Hematopoietic multipotent progenitor cell treated with erythropoietin and hydrocortisone succinate and interleukin-3 and kit ligand, for 15 days (in vitro differentiated cells): ENCODE data around the gene PGA5.
A peak's percentile ranks its signal among the peaks of the same experiment; 100 is the strongest.
"Not testable (repeated sequence)": the region's sequence is repeated elsewhere in the genome, so short reads cannot be mapped to it uniquely, and the experiment has no call there.

Source experiments
- DNase-seq: peaks from one replicate; pipeline ENCODE4 v3.0.0-alpha.2; 2015; ENCODE audit warnings: low spot score

The PGA5 gene

GRCh38 chr11:61226457-61227137, 14.4 kb upstream of the PGA5 start:
- DNase-seq, result not testable (repeated sequence)

- not testable (repeated sequence) for DNase-seq
Measured at GRCh38 chr11:61229458-61229857, 11.5 kb upstream of the PGA5 start.

GRCh38 chr11:61231033-61231432, 9.9 kb upstream of the PGA5 start:
- DNase-seq, result not testable (repeated sequence)

GRCh38 chr11:61231585-61231984, 9.4 kb upstream of the PGA5 start:
- not testable (repeated sequence) for DNase-seq

GRCh38 chr11:61232548-61233145, 8.3 kb upstream of the PGA5 start:
- not testable (repeated sequence) for DNase-seq

GRCh38 chr11:61237130-61237529, 3.8 kb upstream of the PGA5 start:
- DNase-seq, result not testable (repeated sequence)

- not testable (repeated sequence) for DNase-seq
Measured at GRCh38 chr11:61240288-61240687, 687 bp upstream of the PGA5 start.

GRCh38 chr11:61241526-61241925, 551 bp downstream of the PGA5 start:
- DNase-seq, result not testable (repeated sequence)

- DNase-seq, result not testable (repeated sequence)
Measured at GRCh38 chr11:61245284-61245964, 4.4 kb downstream of the PGA5 start.

GRCh38 chr11:61248071-61248470, 7.1 kb downstream of the PGA5 start:
- DNase-seq, result not testable (repeated sequence)

- not testable (repeated sequence) for DNase-seq
Measured at GRCh38 chr11:61249201-61249600, 8.2 kb downstream of the PGA5 start.

GRCh38 chr11:61250796-61251765, 10.1 kb downstream of the PGA5 start:
- DNase-seq, result not testable (repeated sequence)

GRCh38 chr11:61252332-61252731, 11.4 kb downstream of the PGA5 start:
- DNase-seq, result not testable (repeated sequence)

GRCh38 chr11:61254403-61255025, 13.5 kb downstream of the PGA5 start:
- DNase-seq, result peak; percentile 86

- DNase-seq, result no peak
Measured at GRCh38 chr11:61256710-61257482, 15.9 kb downstream of the PGA5 start.

- no peak for DNase-seq
Measured at GRCh38 chr11:61258546-61258945, 17.6 kb downstream of the PGA5 start.

- DNase-seq, result no peak
Measured at GRCh38 chr11:61259363-61259762, 18.4 kb downstream of the PGA5 start.

GRCh38 chr11:61264371-61264770, 23.4 kb downstream of the PGA5 start:
- DNase-seq, result no peak

- no peak for DNase-seq
Measured at GRCh38 chr11:61264795-61265194, 23.8 kb downstream of the PGA5 start.

- DNase-seq, result no peak
Measured at GRCh38 chr11:61265357-61265756, 24.4 kb downstream of the PGA5 start.

GRCh38 chr11:61266602-61267001, 25.6 kb downstream of the PGA5 start:
- no peak for DNase-seq
